22Rv1 (cell line): ENCODE measurements around the gene TM4SF4.

Source experiments
- ZFX ChIP-seq: fragments of 450-650 bp; IDR thresholded peaks from 2 replicates; pipeline ENCODE4 v1.6.1; 2017; ENCODE audit warnings: antibody characterized with exemption, borderline replicate concordance
- TF ChIP-seq, protein P1 (sequence below): fragments of 450-650 bp; IDR thresholded peaks from 2 replicates; pipeline ENCODE4 v1.5.1; 2017; ENCODE audit warnings: mild to moderate bottlenecking

DNA sequence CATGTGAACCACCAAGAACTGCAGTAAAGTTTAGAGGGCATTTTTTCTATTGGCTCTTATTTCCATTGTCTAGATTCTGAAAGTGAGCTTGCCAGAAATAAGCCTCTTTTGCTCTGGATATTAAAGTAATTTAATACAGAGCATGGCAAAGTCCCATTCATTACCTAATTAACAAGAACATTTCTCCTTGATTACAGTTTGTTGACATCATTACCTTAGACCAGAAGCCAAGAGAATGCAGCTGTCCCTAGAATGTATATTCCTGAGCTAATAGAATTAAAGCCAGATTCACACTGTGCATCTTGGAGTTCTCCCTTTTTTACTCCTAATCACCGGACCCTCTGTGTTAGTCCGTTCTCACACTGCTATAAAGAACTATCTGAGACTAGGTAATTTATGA is 46.4 kb upstream of the TM4SF4 start:
- TF ChIP-seq, protein P1, sequence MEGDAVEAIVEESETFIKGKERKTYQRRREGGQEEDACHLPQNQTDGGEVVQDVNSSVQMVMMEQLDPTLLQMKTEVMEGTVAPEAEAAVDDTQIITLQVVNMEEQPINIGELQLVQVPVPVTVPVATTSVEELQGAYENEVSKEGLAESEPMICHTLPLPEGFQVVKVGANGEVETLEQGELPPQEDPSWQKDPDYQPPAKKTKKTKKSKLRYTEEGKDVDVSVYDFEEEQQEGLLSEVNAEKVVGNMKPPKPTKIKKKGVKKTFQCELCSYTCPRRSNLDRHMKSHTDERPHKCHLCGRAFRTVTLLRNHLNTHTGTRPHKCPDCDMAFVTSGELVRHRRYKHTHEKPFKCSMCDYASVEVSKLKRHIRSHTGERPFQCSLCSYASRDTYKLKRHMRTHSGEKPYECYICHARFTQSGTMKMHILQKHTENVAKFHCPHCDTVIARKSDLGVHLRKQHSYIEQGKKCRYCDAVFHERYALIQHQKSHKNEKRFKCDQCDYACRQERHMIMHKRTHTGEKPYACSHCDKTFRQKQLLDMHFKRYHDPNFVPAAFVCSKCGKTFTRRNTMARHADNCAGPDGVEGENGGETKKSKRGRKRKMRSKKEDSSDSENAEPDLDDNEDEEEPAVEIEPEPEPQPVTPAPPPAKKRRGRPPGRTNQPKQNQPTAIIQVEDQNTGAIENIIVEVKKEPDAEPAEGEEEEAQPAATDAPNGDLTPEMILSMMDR = no peak
- TF ChIP-seq ZFX = no peak
